Heart left ventricle (tissue), 13 donors: ENCODE measurements around the gene FHL2.

ENCODE experiments used
- CTCF ChIP-seq, 12 donors: fragments of 200-600 bp; sonication (generic) in 4 of 12; IDR thresholded peaks; one replicate each; pipeline versions ENCODE4 v1.5.0 to v1.8.0; 2018 to 2022; ENCODE audit warnings: antibody characterized with exemption in 12 of 12, mild to moderate bottlenecking in 5 of 12
- POLR2A ChIP-seq, 2 donors: fragments of 450-650 bp; IDR thresholded peaks; one replicate each; pipeline ENCODE4 v1.6.1; 2017; ENCODE audit warnings: antibody characterized with exemption in 2 of 2, mild to moderate bottlenecking in 2 of 2, moderate library complexity in 2 of 2
- donor health status: ischemic (EF 13 %, LVEDD 7.1; RV severe dilation, severe dysfunction).
- donor health status: DM: no; HTN: yes; CAD: no.
- donor health status: DM: no; HTN: no; CAD: no.
- donor health status: ischemic (EF 25% LVEDD 6.9; RV normal size, moderate dysfunction).
- donor health status: ischemic (EF 25% LVEDD 5.7; RV mildly dilated, moderate dysfunction).
- donor health status: ischemic (EF 35%, LVEDD 5.7; RV mildly dilated, moderate dysfunction).
- donor health status: nonischemic (EF 11% LVEDD 7.7; RV severe dilation, severe dysfunction).
- donor health status: DM: yes; HTN: yes; CAD: no.
- donor health status: PGD.
- donor health status: ischemic (EF 29% LVEDD 5.4; RV normal size, mild dysfunction).
- donor health status: nonischemic (EF 23%, LVEDD 6.1; RV moderate dilation, normal function).

GRCh38 chr2:105445498-105445897 is 46.6 kb upstream of the FHL2 start:
- no peak for TF ChIP-seq CTCF (IDR thresholded peaks at IDR 0.05)
- TF ChIP-seq POLR2A (IDR thresholded peaks at IDR 0.05) = no peak
